CD4-positive, alpha-beta T cell treated with Interleukin-6 at 100 ng/mL for 8 hours (primary cell): ENCODE measurements around the gene FRMD1.
"Not testable (repeated sequence)": the region's sequence is repeated elsewhere in the genome, so short reads cannot be mapped to it uniquely, and the experiment has no call there.

Experiments used
- DNase-seq: peaks from one replicate; pipeline ENCODE4 v3.0.0-alpha.2; 2020; ENCODE audit warnings: mixed read lengths, low spot score

The FRMD1 gene

DNA sequence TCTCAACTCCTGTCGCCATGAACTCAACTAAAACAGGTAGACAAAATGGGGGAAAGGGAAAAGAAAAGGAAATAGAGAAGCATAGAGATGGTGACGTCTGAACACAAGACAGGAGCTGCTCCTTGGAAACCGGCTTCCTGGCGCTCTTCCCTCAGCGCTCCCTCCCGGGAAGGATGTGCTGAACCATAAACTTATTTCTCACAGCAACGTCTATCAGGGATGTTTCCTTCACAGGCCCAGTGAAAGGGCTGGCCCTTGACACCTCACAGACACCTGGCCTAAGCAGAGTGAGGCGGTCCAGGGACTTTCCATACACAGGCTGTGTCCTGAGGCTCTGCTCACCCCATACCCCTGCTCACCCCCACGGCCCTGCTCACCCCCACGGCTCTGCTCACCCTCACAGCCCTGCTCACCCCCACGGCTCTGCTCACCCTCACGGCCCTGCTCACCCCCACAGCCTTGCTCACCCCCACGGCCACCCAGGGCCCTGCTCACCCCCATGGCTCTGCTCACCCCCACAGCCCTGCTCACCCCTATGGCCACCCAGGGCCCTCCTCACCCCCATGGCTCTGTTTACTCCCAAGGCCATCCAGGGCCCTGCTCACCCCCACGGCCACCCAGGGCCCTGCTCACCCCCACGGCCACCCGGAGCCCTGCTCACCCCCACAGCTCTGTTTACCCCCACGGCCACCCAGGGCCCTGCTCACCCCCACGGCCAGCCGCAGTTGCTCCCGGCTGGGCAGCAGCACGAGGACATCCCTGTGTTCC is 653 bp downstream of the FRMD1 start:
- no peak for DNase-seq

DNA sequence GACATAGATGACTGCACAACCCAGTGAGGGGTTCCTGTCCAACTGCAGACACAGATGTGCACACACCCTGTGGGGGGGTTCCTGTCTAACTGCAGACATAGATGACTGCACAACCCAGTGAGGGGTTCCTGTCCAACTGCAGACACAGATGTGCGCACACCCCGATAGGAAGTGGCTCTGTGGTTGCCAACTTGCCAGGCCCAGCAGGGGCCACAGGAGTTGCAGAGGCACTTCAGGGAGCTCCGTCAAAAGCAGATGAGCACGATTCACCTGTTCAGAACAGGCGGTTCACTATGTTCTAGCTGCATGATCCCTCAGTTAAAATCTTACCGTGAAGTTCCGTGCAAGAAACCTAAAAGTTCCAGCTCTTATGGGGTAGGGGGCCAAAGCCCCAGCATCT is 1.6 kb downstream of the FRMD1 start:
- DNase-seq = not testable (repeated sequence)

DNA sequence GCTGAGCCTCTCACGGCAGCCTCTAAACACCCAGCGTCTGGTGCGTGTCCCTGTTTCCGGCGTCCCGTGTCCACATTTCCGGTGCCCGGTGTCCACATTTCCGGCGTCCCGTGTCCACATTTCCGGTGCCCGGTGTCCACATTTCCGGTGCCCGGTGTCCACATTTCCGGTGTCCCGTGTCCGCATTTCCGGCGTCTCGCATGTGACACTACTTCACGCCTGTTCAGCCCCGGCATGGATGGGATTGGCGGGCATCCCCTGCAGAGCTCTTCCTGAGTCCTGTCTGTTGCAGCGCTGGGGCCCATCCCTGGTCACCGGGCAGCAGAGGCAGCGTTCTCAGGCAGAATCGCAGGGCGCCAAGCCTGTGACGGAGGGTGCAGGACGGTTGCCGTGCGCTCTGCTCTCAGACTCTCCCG is 3.2 kb downstream of the FRMD1 start:
- no peak for DNase-seq

DNA sequence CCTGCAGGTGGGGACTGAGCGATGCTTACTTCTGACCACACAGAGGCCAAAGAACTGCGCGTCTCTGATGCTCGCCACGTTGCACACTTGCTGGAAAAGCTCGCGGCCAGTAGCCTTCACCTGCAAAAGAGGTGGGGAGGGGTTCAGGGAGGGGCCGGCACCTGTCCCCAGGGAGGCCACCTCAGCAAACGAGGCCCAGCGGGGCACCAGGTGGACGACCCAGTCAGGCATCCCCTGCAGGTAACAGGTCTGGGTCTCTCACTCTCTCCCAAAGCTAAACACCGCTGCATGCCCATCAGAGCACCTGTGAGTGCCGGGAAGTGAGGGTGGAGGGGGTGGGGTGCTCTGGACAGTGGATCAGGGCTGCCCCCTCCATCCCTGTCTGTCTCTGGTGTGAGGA is 3.8 kb downstream of the FRMD1 start:
- no peak for DNase-seq

DNA sequence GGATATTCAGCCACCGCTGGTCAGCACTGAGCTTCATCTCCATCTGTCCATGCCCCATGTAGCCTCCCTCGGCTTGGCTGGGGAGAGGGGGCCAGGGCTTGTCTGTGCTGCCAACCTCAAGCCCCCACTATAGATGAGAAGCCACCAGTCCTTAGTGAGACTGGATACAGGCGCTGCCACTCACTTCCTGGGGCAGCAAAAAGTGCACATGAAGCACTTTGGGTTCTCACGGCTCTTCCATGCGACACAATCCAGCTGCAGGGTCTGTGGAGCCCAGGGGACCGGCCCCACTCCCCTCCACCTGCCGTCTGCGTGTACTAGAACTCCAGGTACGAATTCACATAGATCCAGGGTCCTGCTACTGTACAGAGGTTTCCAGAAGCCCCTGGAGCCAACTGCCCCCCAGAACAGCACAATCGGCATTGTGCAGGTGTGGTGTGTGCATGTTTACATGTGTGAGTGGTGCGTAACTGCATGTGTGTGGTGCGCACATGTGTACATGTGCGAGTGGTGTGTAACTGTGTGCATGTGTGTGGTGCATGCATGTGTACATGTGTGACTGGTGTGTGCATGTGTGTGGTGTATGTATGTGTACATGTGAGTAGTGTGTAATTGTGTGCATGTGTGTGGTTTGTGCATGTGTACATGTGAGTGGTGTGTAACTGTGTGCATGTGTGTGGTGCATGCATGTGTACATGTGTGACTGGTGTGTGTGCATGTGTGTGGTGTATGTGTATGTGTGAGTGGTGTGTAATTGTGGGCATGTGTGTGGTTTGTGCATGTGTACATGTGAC is 4.9 kb downstream of the FRMD1 start:
- DNase-seq = no peak

DNA sequence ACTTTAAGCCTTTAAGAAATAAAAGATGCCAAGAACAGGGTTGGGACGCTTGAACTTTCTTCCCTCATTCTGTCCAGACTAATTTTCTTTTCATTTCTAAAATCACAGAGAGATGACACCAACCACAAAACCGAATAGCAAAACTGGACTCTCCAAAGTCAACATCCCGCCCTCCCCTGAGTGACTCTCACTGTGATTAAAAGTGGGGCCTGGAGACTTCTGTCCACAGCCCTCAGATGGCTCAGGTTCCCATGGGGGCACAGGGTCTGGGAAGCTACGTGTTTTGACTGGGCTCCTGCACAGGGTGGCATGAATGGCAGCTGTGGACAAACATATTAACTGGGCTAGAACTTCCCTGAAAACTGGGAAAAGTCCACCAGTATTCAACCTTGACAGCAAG is 6.3 kb downstream of the FRMD1 start:
- DNase-seq = no peak

DNA sequence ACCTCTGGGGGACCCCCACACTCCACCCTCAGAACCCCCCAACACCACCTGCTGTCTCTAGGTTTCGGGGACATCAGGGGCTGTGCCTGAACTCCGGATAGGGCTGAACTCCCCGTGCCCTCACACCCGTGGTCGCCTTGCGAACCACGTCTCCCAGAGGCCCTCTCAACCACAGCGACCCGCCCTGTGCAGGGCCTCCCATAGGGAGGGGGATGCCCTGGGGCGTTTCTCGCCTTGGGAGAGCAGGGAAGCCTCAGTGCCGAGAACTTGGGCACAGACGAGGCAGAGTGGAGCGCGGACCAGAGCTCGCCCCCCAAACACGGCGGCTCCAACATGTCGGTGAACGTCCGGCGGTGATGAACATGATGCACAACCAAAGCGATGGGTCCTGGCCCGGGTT is 6.8 kb downstream of the FRMD1 start:
- no peak for DNase-seq

DNA sequence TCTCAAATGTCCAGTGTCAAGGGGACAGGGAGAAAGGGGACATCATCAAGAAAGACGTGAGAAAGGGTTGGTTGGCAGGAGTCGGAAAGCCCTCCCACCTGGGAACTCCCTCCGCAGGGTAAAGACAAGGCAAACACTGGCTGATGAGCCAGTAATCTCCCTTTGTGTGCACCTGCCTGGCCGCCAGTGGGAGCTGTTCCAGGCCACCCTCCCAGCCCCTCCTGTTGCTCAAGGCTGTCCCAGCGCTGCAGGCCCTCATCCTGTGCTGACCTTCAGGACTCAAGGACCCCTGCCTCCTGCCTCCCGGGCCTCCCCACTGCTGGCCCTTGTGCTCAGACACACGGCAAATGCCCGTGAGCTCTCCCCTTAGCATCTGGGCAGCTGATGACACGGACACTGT is 7.4 kb downstream of the FRMD1 start:
- no peak for DNase-seq

DNA sequence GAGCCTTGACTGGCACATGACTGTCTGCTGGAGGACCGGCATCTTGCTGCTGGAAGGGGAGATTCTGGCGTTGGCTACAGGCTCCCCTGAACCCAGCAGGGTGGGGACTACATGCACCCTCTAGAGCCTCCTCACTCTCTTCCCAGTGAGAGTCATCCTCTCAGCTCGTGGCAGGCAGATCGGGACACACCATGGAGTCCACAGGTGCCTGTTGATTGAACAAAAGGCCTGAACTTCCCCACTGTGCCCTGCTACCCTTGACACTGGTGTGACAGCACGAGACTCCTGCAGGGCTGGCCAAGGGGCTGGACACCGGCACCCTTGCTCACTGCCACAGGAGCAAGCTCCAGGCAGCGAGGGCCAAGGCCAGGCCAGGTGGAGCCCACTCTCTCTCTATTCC is 8.2 kb downstream of the FRMD1 start:
- no peak for DNase-seq

DNA sequence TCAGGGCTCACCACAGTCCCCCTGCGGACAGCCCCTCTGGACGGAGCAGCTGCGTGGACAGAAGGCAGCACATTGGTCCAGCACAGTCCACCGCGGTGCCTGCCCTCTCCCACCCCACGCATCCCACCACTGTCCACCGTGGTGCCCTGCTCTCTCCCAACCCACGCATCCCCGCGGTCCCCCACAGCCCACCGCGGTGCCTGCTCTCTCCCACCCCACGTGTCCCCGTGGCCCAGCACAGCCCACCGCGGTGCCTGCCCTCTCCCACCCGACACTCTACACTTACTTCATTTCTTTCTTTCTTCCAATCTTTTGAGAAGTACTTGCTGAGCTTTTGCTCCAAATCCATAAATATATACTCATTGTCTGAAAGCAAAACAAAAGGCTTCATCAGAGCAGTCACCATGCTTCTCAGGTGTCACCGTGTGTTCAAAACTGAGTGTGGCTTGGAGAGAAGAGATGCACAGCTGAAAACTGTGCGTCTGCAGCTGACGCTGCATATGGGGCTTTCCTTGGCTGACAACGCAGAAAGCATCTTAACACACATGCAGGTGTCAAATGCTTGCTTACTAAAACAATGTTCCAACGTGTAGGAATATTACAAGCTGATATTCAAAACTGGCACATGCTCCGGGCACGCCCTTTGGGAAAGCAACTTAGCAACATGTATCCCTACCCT is 11.8 kb downstream of the FRMD1 start:
- DNase-seq = no peak

DNA sequence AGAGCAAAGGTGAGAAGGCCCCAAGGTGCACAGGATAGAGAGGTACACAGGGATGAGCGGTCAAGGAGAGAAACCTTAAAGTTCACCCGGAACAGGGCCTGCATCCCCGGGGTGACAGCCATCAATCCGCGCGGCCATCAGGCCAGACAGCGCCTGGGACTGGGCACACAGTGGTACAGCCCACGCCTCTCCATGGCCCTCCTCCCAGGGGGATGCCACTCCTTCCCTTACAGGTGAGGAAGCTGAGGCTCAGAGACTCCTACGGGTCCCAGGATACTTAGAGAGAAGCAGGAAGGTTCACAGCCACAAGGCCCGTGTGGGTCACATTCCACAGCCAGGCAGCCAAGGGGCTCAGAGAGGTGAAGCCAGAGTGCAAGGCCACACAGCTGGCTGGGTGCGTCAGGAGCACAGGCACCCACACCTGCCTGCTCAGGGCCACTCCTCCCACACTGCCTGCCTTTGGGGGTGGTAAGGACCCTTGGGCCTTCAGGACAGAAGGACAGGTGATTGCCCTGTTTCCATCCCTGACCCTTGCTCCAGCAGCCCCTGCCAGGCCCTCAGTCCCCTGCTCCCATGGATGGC is 14.7 kb downstream of the FRMD1 start:
- DNase-seq = no peak

DNA sequence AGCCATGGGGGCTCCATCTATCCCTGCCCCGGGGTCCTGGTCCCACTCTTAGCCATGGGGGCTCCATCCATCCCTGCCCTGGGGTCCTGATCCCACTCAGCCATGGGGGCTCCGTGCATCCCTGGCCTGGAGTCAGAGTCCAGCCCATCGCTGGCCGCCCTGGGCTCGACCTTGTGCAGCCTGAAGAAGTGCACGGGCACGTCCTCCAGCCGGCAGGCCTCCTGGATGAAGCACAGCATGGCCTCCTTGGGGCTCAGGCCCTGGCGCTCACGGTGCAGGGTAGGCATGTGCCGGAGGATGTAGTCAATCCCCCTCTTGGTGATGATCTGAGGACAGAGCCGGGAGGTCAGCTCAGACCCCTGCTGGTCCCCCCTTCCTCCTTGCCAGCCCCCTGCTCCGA is 15.6 kb downstream of the FRMD1 start:
- no peak for DNase-seq

DNA sequence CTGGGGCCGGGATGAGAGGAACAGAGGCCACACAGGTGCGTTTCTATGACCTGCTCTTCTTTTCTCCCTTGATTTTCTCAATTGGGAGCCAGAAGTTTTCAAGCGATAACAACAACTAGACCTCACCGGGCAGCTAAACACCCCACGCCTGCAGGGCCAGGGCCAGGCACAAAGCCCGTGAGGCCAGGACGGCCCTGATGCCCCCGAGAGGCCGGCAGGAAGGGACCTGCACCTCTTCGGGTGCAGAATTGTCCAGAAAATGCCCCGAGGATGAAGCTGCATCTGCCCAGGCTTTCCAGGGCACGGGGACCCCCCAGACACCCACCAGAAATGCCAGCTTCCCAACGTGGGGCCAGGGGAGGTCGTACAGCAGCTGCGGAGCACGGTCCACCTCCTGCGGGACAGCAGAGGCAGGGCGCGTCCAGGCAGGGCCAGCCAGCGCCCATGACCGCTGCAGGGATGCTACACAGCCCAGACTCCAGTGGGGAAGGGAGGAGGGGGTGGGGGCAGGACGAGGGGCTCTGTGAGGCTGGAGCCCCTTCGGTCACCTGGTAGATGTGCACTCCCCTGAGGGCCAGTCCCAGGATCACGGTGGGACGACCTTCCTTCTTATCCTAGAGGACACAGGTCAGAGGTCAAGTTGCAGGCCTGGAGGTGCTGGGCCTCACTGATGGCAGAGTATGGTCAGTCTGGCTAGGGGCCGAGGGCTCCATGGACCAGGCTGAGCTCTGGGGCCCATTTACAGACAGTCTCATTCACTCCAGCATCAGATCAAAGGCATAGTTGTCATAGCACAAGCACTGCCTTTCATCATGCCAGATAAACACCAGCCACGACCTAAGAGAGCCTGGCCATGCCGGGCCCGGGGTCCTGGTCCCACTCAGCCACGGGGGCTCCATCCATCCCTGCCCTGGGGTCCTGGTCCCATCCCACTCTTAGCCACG is 16.4 kb downstream of the FRMD1 start:
- no peak for DNase-seq

DNA sequence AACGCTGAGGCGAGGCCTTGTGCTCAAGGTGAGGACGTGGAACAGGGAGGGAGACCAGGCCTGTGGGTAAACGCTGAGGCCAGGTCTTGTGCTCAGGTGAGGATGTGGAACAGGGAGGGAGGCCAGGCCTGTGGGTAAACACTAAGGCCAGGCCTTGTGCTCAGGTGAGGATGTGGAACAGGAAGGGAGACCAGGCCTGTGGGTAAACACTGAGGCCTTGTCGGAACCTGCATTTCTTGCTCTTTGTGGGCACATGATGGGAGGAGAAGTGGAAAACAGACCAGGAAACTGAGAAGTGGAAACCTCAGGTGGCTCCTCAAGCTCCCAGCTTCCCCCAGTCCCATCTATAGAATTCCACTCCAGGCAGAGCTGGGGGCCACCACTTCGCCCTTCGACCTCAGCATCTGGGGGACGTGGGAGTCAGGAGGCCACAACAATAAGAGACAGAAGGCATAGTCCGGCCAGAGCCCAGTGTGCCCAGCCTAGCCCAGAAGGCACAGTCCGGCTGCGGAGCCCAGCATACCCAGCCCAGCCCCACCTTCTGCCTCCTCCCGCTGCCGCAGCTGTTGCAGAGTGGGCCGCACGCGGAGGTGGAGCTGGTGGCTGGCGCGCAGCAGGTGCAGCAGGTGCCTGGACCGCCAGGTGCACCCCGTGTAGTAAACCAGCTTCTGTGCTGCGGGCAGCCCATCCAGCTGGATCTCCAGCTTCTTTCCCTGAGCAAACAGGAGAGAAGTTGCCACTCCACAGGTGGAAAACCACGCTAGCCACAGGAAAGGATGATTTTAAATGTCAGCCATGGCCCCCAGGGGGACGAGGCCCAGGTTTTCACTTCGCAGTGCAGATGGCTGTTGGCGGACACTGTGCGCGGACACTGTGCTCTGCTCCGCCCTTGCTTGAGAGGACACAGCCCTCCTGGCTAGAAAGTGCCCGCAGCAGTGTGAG is 17.5 kb downstream of the FRMD1 start:
- DNase-seq = no peak

DNA sequence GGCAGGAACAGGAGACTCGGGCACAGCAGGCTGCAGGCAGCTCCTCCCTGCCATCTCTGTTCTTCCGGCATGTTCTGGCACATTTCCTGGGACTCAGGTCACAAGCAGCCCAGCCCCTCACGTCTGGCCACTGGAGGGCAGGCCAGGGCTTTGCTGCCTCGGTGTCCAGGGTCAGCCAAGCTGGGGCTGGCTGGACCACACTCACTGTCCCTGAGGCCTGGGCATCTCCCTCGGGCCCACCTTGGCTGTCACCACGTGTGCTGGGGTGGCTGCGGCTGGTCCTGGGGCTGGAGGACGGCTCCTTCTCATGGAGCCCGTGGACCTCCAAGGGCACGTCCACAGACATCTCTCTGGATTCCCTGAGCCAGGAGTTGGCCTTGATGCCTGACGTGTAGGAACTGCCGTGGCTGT is 18.5 kb downstream of the FRMD1 start:
- no peak for DNase-seq

DNA sequence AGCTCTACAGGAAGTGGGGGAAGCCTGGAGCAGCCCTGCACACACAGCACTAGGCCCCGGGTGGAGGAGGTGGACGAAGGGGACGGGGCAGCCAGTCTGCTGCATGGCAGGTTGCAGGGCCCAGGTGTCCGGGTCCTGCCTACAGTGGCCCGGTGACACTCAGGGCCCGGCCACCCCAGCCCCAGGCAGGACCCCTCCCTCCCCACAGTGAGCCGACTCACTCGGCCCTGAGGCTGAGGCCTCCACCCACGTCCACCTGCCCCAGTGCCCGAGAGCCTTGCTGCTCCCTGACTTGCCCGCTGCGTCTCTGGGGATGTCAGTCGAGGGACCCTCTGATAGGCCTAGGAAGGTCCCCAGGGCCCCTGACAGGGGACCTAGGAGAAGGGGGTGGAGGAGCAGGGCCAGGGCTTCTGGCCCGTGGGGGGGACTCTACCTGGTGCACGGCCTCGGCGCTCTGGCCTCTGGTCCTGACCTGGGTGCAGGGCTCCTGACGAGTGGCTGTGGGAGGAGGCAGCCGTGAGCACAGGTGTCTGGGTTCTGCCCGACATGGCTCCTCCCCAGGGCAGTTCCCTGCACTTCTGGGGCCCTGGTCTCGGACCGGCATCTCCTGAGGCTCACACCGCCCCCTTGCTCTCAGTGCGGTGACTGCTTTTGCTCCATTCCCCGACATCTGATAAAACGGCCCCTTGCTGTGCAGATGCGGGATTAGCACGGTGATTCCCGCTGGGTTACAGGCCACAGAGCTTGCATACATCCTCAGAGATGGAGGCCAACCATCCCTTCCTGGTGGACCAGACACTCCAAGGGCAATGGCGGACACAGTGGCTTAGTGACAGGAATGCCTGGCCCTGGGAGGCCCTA is 20.1 kb downstream of the FRMD1 start:
- no peak for DNase-seq

DNA sequence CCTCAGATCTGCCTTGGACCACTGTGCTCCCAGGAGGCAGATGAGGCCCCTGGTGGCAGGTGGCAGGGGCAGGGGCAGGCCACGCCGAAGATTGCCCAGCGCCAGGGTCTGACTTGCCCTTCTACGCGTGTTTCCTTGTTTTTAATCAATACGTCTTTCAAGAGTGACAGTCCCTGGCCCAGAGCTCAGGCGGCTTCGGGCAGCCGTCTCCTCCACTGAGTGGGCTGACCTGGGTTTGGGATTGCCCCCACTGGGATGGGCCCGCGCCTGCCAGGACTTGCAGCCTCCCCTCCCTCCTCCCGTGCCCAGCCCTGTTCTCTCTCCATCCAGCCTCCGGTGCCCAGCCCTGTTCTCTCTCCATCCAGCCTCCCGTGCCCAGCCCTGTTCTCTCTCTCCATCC is 21.2 kb downstream of the FRMD1 start:
- DNase-seq = no peak

DNA sequence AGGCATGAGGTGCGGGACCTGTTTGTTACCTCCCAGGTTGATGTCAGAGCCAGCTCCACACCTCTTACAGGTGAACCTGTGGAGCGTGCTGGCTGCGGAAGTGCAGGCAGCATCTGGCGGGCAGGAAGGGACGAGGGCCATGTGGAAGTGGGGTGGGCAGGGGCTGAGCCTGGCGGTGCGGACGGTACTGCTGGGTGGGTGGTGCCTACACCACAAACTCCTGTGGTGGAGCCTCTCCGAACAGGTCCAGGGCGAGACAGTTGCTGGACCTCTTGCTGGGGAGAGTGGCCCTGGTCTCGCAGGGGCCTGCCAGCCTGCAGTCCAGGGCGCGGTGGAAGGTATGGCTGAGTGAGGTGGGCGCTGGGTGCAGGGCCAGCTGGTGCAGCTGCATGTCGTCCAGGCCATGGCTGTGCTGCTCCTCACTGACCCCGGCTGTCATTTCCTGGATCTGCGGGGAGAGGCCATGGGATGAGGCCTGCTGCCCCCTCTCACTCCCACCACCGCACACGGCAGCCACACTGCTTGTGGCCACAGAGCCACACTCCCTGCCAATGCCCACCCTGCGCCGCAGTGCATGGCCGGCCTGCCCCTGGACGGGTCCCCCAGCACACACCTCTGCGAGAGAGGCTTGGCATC is 22.0 kb downstream of the FRMD1 start:
- DNase-seq = no peak
